Pons (tissue), 1 donor: ENCODE results near the gene NECAB2.

Source experiments
- DNase-seq: peaks from one replicate; pipeline ENCODE4 v3.0.0-alpha.2; 2016; ENCODE audit warnings: low spot score

NECAB2 gene

GRCh38 chr16:84024854-84025253 is 56.8 kb downstream of the NECAB2 start:
- DNase-seq: no peak

GRCh38 chr16:84026606-84027005 is 58.6 kb downstream of the NECAB2 start:
- DNase-seq: no peak

- DNase-seq: no peak
These were observed 59.6 kb downstream of the NECAB2 start for GRCh38 chr16:84027625-84028024.

- DNase-seq: peak; percentile 25
These were observed 61.4 kb downstream of the NECAB2 start for GRCh38 chr16:84029297-84030047.

GRCh38 chr16:84031556-84031955 is 63.5 kb downstream of the NECAB2 start:
- no peak for DNase-seq

GRCh38 chr16:84032458-84033178 is 64.6 kb downstream of the NECAB2 start:
- DNase-seq: no peak

- DNase-seq: no peak
These were observed 65.5 kb downstream of the NECAB2 start for GRCh38 chr16:84033251-84034195.

GRCh38 chr16:84034516-84034915 is 66.5 kb downstream of the NECAB2 start:
- no peak for DNase-seq

- no peak for DNase-seq
These were observed 68.1 kb downstream of the NECAB2 start for GRCh38 chr16:84036131-84036530.

- no peak for DNase-seq
These were observed 69.0 kb downstream of the NECAB2 start for GRCh38 chr16:84036982-84037425.

- DNase-seq: no peak
These were observed 70.4 kb downstream of the NECAB2 start for GRCh38 chr16:84038469-84038868.

- DNase-seq: no peak
These were observed 71.7 kb downstream of the NECAB2 start for GRCh38 chr16:84039696-84040095.

GRCh38 chr16:84040226-84040822 is 72.3 kb downstream of the NECAB2 start:
- DNase-seq: no peak

GRCh38 chr16:84040823-84041820 is 73.1 kb downstream of the NECAB2 start:
- DNase-seq: peak; percentile 26

GRCh38 chr16:84041881-84042280 is 73.8 kb downstream of the NECAB2 start:
- no peak for DNase-seq

GRCh38 chr16:84042308-84042878 is 74.3 kb downstream of the NECAB2 start, which contains the start of gene SLC38A8:
SLC38A8 (minus strand) TSS chr16:84042795; CDS start chr16:84042157, 638 bp downstream.
- no peak for DNase-seq

- no peak for DNase-seq
These were observed 74.9 kb downstream of the NECAB2 start for GRCh38 chr16:84042879-84043485.

GRCh38 chr16:84043486-84044117 is 75.6 kb downstream of the NECAB2 start:
- DNase-seq: no peak

- no peak for DNase-seq
These were observed 76.1 kb downstream of the NECAB2 start for GRCh38 chr16:84044118-84044488.
